Activated naive CD4-positive, alpha-beta T cell treated with anti-CD3 and anti-CD28 coated beads for 36 hours (primary cell): ENCODE measurements around the gene SAMD4A. TPM values are rescaled to one million over a fixed set of nuclear protein-coding genes. Genes with fewer than 3 reads are reported as not detected.

Experiments
- CTCF ChIA-PET: fragments of 350-600 bp; sonication (Branson Sonifier 250); formaldehyde crosslinking; loops from one replicate; lab custom pipeline; 2021; ENCODE audit warnings: antibody characterized with exemption; lab: Charles Lee
- DNase-seq: peaks from one replicate; pipeline ENCODE4 v3.0.0-alpha.2; 2020
- H3K27ac Mint-ChIP-seq: one replicate; pipeline ENCODE4 v1.8.0; 2021; ENCODE audit warnings: mild to moderate bottlenecking, mixed read lengths
- H3K27me3 Mint-ChIP-seq: one replicate; pipeline ENCODE4 v1.8.0; 2021; ENCODE audit warnings: low read depth, mixed read lengths
- H3K36me3 Mint-ChIP-seq: one replicate; pipeline ENCODE4 v1.8.0; 2021; ENCODE audit warnings: low read depth, mixed read lengths
- H3K4me1 Mint-ChIP-seq: one replicate; pipeline ENCODE4 v1.8.0; 2021; ENCODE audit warnings: low read depth, mixed read lengths
- H3K4me3 Mint-ChIP-seq: one replicate; pipeline ENCODE4 v1.8.0; 2021; ENCODE audit warnings: mild to moderate bottlenecking, moderate library complexity, mixed read lengths
- H3K9me3 Mint-ChIP-seq: one replicate; pipeline ENCODE4 v1.8.0; 2021; ENCODE audit warnings: mixed read lengths
- intact Hi-C: fragments of 100-400 bp; cut with micrococcal nuclease; formaldehyde crosslinking; loops from one replicate; pipeline ENCODE4 v1.15.1; 2023
- total RNA-seq, 2 experiments: library from RNA; stranded (reverse); gene quantifications; one replicate each; pipeline ENCODE4 v1.2.3, GENCODE V29; 2021

Gene SAMD4A
- total RNA-seq, 2 experiments from 2014 or later: 4.7 to 4.9 TPM

GRCh38 chr14:54692284-54692772 is 125.4 kb downstream of the SAMD4A start:
- Mint-ChIP-seq H3K4me1 (peaks cover 15% of the 10 kb centered on the region), H3K36me3 (no peaks in the 10 kb centered on the region), H3K4me3 (no peak overlapping the region), H3K27ac (no peak overlapping the region), H3K9me3 (no peaks in the 10 kb centered on the region), H3K27me3 (no peaks in the 10 kb centered on the region)
- DNase-seq: no peak
- CTCF ChIA-PET: interaction anchor here (1.0 to 2.9 kb wide), 5 partner anchors 22 to 108 kb away, joined by 3 to 9 read pairs (median 3); no protein-coding TSS in a partner anchor
- intact Hi-C loops: loop anchor here (2.0 kb wide), 1 partner anchor 30 kb away; no protein-coding TSS in a partner anchor

- no peak for DNase-seq
- H3K4me1 Mint-ChIP-seq: peaks cover 5% of the 10 kb centered on the region
- H3K4me3 Mint-ChIP-seq: no peak overlapping the region
- no peaks in the 10 kb centered on the region for H3K36me3 Mint-ChIP-seq
- CTCF ChIA-PET: interaction anchor here (0.8 to 1.8 kb wide), 7 partner anchors 8 to 129 kb away, joined by 3 to 7 read pairs (median 3); no protein-coding TSS in a partner anchor
- no peaks in the 10 kb centered on the region for H3K9me3 Mint-ChIP-seq
- H3K27ac Mint-ChIP-seq: no peak overlapping the region
- intact Hi-C loops: loop anchor here (2.0 kb wide), 1 partner anchor 29 kb away; no protein-coding TSS in a partner anchor
- H3K27me3 Mint-ChIP-seq: no peaks in the 10 kb centered on the region
Measured at GRCh38 chr14:54693761-54694160, 126.8 kb downstream of the SAMD4A start.

DNA sequence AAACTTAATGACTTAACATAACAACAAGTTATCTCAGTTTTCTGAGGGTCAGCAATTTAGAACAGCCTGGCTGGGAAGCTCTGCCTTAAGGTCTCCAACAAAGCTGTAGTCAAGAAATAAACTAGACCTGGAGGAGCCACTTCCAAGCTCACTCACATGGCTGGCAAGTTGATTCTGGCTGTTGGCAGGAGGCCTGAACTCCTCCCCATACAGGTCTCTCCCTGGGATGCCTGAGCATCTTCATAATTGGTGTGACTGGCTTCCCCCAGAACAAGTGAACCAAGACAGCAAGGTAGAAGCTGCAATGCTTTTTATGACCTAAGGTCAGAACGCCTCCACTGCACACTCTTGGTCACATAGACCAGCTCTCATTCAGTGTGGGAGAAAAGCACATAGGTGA is 128.3 kb downstream of the SAMD4A start:
- intact Hi-C loops: no loop called here
- Mint-ChIP-seq H3K36me3 (no peaks in the 10 kb centered on the region), H3K27ac (no peak overlapping the region), H3K9me3 (no peaks in the 10 kb centered on the region), H3K4me1 (peaks cover 1% of the 10 kb centered on the region), H3K27me3 (no peaks in the 10 kb centered on the region), H3K4me3 (no peak overlapping the region)
- CTCF ChIA-PET: interaction anchor here (3.0 kb wide), 1 partner anchor 79 kb away, joined by 20 read pairs; no protein-coding TSS in a partner anchor
- no peak for DNase-seq

- H3K9me3 Mint-ChIP-seq: no peaks in the 10 kb centered on the region
- no peak overlapping the region for H3K27ac Mint-ChIP-seq
- H3K27me3 Mint-ChIP-seq: peaks cover 4% of the 10 kb centered on the region
- intact Hi-C loops: no loop called here
- CTCF ChIA-PET: interaction anchor here (1.5 to 3.0 kb wide), 2 partner anchors 77 to 131 kb away, joined by 5 to 20 read pairs; partner anchors contain the start of gene SAMD4A
- H3K4me3 Mint-ChIP-seq: no peak overlapping the region
- peaks cover 8% of the 10 kb centered on the region for H3K4me1 Mint-ChIP-seq
- DNase-seq: no peak
- H3K36me3 Mint-ChIP-seq: no peaks in the 10 kb centered on the region
Measured at GRCh38 chr14:54697001-54697400, 130.1 kb downstream of the SAMD4A start.

DNA sequence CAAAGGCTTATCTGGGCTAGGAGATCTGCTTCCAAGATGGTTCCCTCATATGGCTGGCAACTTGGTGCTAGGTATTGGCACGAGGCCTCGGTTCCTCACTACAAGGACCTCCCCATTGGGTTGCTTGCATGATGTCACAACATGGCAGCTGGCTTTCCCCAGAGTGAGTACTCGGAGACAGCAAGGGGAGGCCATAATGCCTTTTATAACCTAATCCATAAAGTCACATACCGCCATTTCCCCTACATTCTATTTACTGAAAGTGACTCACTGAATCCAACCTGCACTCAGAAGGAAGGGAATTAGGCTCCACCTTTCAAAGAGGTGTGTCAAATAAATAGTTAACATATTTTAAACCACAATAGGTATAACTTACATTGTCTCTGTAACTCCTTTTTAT is 130.9 kb downstream of the SAMD4A start:
- no peaks in the 10 kb centered on the region for H3K9me3 Mint-ChIP-seq
- H3K36me3 Mint-ChIP-seq: no peaks in the 10 kb centered on the region
- peaks cover 8% of the 10 kb centered on the region for H3K4me1 Mint-ChIP-seq
- H3K27me3 Mint-ChIP-seq: peaks cover 4% of the 10 kb centered on the region
- DNase-seq: no peak
- intact Hi-C loops: no loop called here
- H3K27ac Mint-ChIP-seq: no peak overlapping the region
- no peak overlapping the region for H3K4me3 Mint-ChIP-seq
- CTCF ChIA-PET: interaction anchor here (3.0 kb wide), 1 partner anchor 76 kb away, joined by 20 read pairs; no protein-coding TSS in a partner anchor

GRCh38 chr14:54698501-54698900 is 131.6 kb downstream of the SAMD4A start:
- no peak overlapping the region for H3K27ac Mint-ChIP-seq
- no peak for DNase-seq
- intact Hi-C loops: no loop called here
- peaks cover 8% of the 10 kb centered on the region for H3K4me1 Mint-ChIP-seq
- no peaks in the 10 kb centered on the region for H3K36me3 Mint-ChIP-seq
- no peaks in the 10 kb centered on the region for H3K9me3 Mint-ChIP-seq
- peaks cover 4% of the 10 kb centered on the region for H3K27me3 Mint-ChIP-seq
- CTCF ChIA-PET: no interaction called here
- no peak overlapping the region for H3K4me3 Mint-ChIP-seq

- no peak overlapping the region for H3K27ac Mint-ChIP-seq
- peaks cover 4% of the 10 kb centered on the region for H3K27me3 Mint-ChIP-seq
- CTCF ChIA-PET: no interaction called here
- no peak overlapping the region for H3K4me3 Mint-ChIP-seq
- intact Hi-C loops: no loop called here
- no peak for DNase-seq
- H3K36me3 Mint-ChIP-seq: no peaks in the 10 kb centered on the region
- peaks cover 8% of the 10 kb centered on the region for H3K4me1 Mint-ChIP-seq
- no peaks in the 10 kb centered on the region for H3K9me3 Mint-ChIP-seq
Measured at GRCh38 chr14:54698966-54699530, 132.1 kb downstream of the SAMD4A start.

DNA sequence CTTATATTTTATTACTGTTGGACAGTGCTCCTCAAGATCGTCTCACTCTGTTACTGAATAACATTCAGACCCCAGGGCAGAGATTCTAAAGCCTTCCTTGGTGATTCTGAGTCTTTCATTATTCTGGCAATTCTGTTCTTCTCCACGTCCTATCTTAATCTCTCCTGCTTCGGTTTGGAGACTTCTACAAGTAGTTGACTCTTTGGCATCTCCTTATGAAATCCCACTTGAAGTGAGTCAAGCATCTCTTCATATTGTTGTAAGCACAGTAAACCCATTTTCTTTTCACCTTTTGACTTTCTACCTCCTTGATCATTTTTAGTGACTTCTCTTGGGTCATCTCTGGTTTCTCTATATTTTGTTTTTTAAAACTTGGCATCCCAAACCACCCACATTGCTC is 132.8 kb downstream of the SAMD4A start:
- H3K36me3 Mint-ChIP-seq: no peaks in the 10 kb centered on the region
- H3K27me3 Mint-ChIP-seq: peaks cover 4% of the 10 kb centered on the region
- H3K27ac Mint-ChIP-seq: no peak overlapping the region
- H3K9me3 Mint-ChIP-seq: no peaks in the 10 kb centered on the region
- intact Hi-C loops: no loop called here
- CTCF ChIA-PET: interaction anchor here (1.4 kb wide), 1 partner anchor 136 kb away, joined by 4 read pairs; no protein-coding TSS in a partner anchor
- no peak overlapping the region for H3K4me3 Mint-ChIP-seq
- H3K4me1 Mint-ChIP-seq: peaks cover 8% of the 10 kb centered on the region
- DNase-seq: no peak

- Mint-ChIP-seq H3K9me3 (no peaks in the 10 kb centered on the region), H3K27ac (no peak overlapping the region), H3K4me1 (peaks cover 8% of the 10 kb centered on the region), H3K4me3 (no peak overlapping the region), H3K27me3 (peaks cover 4% of the 10 kb centered on the region), H3K36me3 (no peaks in the 10 kb centered on the region)
- intact Hi-C loops: no loop called here
- DNase-seq: no peak
- CTCF ChIA-PET: interaction anchor here (0.6 to 1.4 kb wide), 8 partner anchors 10 to 307 kb away, joined by 3 to 6 read pairs (median 4); no protein-coding TSS in a partner anchor
Measured at GRCh38 chr14:54700717-54701116, 133.8 kb downstream of the SAMD4A start.

- no peak for DNase-seq
- peaks cover 8% of the 10 kb centered on the region for H3K4me1 Mint-ChIP-seq
- H3K9me3 Mint-ChIP-seq: no peaks in the 10 kb centered on the region
- no peaks in the 10 kb centered on the region for H3K36me3 Mint-ChIP-seq
- H3K4me3 Mint-ChIP-seq: no peak overlapping the region
- CTCF ChIA-PET: interaction anchor here (0.7 to 1.3 kb wide), 3 partner anchors 8 to 28 kb away, joined by 3 to 6 read pairs (median 3); no protein-coding TSS in a partner anchor
- H3K27ac Mint-ChIP-seq: no peak overlapping the region
- intact Hi-C loops: no loop called here
- H3K27me3 Mint-ChIP-seq: peaks cover 4% of the 10 kb centered on the region
Measured at GRCh38 chr14:54702014-54702491, 135.1 kb downstream of the SAMD4A start.

DNA sequence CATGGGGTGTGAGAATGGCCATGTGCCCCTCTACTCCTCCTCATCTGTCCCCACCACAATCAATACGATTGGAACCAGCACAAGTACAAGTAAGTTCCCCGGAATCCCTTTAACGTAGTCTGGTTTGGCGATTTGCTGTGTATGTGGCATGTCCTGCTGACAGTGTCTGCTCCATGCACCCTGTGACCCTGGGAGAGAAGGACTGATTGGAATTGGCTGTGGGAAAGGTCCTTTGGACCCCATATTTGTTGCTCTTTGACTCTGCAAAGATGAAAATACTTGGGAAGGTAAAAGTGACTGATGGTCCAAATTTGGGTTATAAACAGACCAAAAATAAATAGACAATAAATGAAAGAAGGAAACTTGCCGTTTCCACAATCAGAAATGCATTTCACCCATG is 135.6 kb downstream of the SAMD4A start:
- Mint-ChIP-seq H3K9me3 (no peaks in the 10 kb centered on the region), H3K36me3 (no peaks in the 10 kb centered on the region), H3K4me3 (no peak overlapping the region), H3K27ac (no peak overlapping the region), H3K4me1 (peaks cover 8% of the 10 kb centered on the region), H3K27me3 (peaks cover 4% of the 10 kb centered on the region)
- intact Hi-C loops: no loop called here
- DNase-seq: no peak
- CTCF ChIA-PET: no interaction called here

DNA sequence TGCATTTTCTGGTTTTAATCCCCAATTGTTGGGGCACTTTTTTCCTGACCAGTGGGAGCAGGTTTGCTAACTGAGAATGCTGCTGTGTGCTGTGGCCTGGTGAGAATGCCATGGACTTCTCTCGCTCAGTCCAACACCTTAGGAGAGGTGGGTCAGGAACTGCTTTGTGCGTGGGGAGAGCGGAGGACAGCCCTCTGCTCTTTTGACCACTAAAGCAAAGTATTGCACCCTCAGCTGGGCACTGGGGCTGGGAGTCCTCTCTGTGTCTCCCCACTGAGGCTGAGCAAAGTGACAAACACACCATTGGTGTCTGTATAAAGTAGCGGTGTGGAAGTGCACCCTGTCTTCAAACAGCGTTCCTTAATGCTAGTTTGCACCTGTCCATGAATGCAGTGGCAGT is 136.2 kb downstream of the SAMD4A start:
- peaks cover 8% of the 10 kb centered on the region for H3K4me1 Mint-ChIP-seq
- CTCF ChIA-PET: no interaction called here
- no peaks in the 10 kb centered on the region for H3K36me3 Mint-ChIP-seq
- no peak overlapping the region for H3K4me3 Mint-ChIP-seq
- H3K9me3 Mint-ChIP-seq: no peaks in the 10 kb centered on the region
- intact Hi-C loops: no loop called here
- DNase-seq: no peak
- no peak overlapping the region for H3K27ac Mint-ChIP-seq
- peaks cover 4% of the 10 kb centered on the region for H3K27me3 Mint-ChIP-seq
